ENCODE results near the gene ITPK1.

DNA sequence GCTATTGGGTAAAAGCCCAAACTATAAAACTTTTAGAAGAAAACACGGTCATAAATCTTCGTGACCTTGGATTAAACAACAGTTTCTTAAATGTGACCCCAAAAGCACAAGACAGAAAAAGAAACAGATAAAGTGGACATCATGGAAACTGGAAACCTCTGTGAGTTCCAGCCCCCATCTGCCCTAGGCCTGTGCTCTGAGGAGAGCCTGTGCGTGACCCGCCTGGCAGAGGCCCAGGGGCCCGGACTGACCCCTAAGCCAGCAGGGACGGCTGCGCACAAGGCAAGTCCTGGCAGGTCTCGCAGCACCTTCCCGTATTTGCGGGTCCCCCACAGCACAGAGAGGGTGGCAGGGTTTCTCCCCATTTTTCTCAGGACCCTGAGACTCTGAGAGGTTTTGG, 116.8 kb downstream of the ITPK1 start:
- TF ChIP-seq RARB (CRISPR knock-in tag; IDR thresholded peaks at IDR 0.05): no peak
- no peak for TF ChIP-seq ZNF565 (CRISPR knock-in tag; conservative IDR thresholded peaks at IDR 0.05; ENCODE audit: low read depth)
- TF ChIP-seq ARNTL (CRISPR knock-in tag; IDR thresholded peaks at IDR 0.05; ENCODE audit: borderline replicate concordance, low read depth): no peak
- no peak for TF ChIP-seq ZC3H10 (CRISPR knock-in tag; IDR thresholded peaks at IDR 0.05)
- no peak for TF ChIP-seq PATZ1 (CRISPR knock-in tag; IDR thresholded peaks at IDR 0.05; ENCODE audit: borderline replicate concordance)
- no peak for TF ChIP-seq BACH2 (CRISPR knock-in tag; IDR thresholded peaks at IDR 0.05; ENCODE audit: borderline replicate concordance)
- TF ChIP-seq ZNF70 (CRISPR knock-in tag; IDR thresholded peaks at IDR 0.05): no peak
- TF ChIP-seq SNAI2 (CRISPR knock-in tag; IDR thresholded peaks at IDR 0.05): no peak
- no peak for TF ChIP-seq ZFP30 (CRISPR knock-in tag; IDR thresholded peaks at IDR 0.05)
